Posterior vena cava (tissue), 2 donors: ENCODE measurements around the gene WAPL. TPM values are rescaled to one million over a fixed set of nuclear protein-coding genes. Genes with fewer than 3 reads are reported as not detected.
"Not testable (repeated sequence)": the region's sequence is repeated elsewhere in the genome, so short reads cannot be mapped to it uniquely, and the experiment has no call there.

Source experiments
- DNase-seq: peaks from one replicate; pipeline ENCODE4 v3.0.0-alpha.2; 2020; ENCODE audit warnings: low spot score
- intact Hi-C, 2 donors: fragments of 100-400 bp; cut with DNase I; formaldehyde crosslinking; loops; one replicate each; pipeline versions ENCODE4 v1.14.1 to v1.14.2; 2022 to 2023
- total RNA-seq, 2 donors: library from RNA; stranded (reverse); fragmentation: NEBNext Ultra II Directional; extraction: Animal tissue kit (Norgen Biotek cat#: 25700); gene quantifications; one replicate each; pipeline ENCODE4 v1.2.1, GENCODE V29; 2021
- donor health status: DM: yes; HTN: yes; CAD: no.
- donor health status: DM: yes; HTN: yes; CAD: no.

WAPL gene
- total RNA-seq, 2 donors from 2014 or later, result 28.1 to 30.2 TPM

DNA sequence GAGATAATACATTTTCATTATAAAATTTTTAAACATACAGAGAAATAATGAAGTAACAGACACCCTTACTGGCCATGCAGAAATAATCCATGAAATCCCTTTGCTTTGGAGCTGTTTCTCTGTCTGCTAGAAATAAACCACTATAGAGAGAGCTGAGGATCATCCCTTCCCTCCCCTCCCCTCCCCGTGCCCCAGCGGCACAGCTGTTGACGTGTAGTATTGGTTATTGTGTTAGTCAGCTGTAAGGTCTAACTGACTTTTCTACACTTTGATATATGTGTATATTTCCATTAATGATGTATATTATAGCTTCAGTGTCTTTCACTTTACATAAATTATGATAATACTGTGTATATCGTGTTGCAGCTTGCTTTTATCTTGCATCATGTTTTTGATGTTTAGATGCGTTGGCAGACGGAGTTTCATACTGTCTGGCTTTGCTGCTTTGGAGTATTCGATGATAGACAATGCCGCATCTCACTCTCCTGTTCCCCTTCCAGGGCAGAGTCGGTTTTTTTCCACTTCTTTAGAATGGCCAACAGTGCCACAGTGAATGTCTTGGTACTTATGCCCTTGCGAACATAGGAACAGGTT is 127.6 kb downstream of the WAPL start:
- intact Hi-C loops, result no loop called here
- DNase-seq, result no peak

DNA sequence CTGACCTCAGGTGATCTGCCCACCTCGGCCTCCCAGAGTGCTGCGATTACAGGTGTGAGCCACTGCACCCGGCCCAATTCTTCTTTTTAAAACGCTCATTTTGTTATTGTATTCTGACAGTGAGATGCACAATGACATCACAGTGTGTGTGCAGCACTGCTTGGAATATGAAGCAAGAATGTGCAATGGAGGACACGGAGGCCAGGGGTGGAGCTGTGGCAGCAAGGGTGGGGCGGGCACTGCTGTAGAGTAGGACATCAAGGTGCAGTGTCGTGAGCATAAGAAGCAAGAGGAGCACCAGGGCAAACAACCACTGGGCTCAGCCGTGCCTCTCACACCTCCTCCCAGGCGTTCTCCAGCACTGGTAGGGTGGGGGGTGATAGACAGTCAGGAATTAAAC is 128.2 kb downstream of the WAPL start:
- intact Hi-C loops, result no loop called here
- no peak for DNase-seq

DNA sequence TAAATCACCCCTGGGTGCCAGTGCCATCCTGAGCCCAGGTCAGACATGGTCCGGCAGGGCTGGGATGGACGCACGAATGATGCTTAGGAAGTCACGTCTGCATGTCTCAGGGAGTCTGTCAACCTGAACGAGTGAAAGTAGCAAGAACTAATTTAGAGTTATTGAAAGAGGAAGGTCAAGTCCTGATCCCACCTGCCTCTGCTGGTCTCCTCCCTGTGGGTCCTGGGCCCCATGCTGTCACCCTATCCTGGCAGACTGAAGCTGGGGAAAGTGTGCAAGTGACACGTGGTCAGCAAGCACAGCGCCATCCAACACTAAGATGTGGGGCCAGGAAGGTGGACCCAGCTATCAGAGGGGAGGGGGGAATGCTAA is 128.9 kb downstream of the WAPL start:
- intact Hi-C loops, result no loop called here
- DNase-seq, result no peak

DNA sequence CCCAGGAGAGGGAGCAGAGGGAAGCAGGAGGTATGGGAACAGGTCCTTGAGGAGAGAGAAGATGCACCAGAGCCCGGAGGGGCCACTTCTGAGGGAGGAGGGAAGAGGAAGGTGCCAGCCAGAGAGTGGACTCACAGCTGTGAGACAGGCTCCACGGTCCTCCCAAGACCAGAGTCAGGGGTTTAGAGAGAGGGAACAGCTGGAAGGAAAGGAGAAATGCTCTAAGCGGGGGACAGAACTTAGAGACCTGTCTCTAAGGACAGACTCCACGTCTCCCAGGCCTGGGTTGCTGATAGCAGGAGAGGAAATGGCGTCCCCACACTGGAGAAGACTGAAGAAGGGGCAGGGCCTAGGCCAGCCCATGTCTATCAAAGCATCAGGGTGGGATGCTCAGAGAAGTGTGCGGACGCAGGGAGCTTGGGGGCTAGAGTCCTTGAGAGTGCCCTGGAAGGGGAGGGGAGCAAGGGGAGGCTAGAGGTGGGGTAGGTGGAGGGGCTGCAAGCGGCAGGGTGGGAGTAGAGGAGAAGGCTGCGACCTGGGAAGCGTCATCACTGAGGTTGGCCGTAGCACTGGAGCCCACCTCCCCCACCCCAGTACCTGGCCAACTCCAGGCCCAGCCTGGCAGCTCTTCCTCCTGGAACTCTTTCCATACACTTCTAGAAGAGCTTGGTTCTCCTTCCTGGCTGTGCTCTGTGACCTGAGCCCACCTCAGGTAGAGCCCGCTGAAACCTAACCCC is 129.4 kb downstream of the WAPL start:
- intact Hi-C loops, result no loop called here
- DNase-seq, result no peak

DNA sequence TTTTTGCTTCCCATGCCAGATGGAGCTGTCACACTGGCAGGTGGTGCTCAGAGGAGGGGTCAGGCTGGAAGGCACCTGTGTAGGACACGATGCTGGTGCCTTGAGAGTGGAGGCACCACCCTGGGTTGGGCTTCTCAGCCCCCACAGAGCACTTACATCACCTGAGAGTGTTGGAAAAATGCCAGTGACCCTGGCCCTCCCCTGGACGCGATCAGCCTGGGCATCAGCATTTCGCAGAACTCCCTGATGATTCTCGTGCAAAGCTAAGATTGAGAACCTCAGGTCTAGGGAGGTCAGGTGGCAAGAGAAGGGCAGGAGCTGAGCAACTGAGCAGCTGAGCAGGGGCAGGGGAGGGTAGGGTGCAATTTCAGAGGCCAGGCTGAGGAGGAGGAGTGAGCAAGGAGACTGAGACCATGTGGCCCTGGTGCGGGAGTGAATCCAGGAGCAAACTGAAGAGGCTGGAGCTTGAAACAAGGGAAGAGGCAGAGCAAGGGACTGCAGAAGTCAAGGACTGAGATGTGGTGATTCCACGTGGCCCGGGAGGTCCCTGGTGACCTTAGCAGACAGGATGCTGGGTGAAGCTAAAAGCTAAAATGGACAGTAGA is 130.3 kb downstream of the WAPL start:
- DNase-seq, result no peak
- intact Hi-C loops, result no loop called here

DNA sequence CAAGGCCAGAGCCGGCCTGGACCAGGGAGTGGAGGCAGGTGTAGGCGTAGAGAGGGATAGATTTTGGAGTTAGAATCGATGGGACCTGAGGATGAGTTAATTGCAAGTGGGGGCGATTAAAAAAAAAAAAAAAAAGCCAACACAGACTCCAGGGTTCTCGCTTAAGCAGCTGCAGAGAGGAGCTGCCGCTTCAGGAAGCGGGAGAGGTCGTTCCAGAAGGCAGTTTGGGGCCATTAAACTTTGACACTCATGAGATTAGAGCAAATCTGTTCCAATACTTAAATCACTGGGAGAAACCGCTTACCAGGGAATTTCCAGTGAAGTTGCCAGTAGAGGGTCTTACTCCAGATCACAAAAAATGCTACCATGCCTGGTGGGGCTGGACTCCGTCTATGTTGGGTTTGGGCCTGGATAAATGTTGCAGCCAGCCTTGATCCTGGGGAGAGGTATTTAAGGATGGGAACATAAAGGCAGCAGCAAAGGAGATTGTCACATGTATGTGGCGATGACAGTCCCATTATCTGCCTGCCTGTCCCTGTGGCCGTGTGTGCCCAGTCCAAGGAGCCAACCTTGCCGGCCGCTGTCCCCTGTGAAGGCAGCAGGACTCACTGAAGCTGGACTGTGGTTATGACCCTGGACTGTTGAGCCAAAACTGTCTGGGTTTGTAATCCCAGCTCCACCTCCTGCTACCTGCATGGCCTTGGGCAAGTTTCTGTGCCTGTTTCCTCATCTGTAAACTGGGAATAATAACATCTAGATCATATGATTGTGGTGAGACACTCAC is 131.1 kb downstream of the WAPL start:
- intact Hi-C loops, result no loop called here
- no peak for DNase-seq

DNA sequence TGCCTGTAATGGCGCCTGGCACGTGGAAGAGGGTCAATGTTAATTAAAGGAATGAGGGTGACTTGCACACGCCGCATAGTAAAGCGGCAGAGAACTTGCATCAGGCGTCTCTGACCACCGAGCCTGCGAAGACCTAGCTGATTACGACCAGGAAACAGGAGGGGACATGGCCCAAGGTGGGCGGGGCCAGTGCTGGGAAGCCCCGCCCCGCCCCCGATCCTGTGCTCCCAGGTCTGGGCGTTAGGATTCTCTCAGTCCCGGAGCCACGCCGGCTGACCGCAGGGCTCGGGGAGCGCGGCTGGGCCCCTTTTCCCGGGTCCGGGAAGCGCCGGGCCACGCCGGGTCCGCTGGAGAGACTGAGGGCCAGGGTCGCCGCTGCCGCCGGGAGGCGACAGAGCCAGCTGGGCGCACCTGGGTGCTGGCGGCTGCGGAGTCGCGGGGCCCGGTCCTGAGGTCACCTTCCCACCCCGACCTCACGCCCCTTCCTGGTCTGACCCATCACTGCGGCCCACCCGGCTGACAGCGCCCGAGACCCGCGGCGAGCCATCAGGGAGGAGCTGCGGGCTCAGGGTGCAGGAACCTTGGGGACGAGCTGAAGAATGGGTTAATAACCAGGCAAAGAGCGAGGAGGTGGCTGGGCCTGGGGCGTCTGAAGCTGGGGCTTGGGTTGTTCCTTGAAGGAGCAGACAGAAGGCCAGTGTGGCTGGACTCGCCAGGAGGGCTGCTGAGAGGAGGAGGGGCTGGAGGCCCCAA is 132.0 kb downstream of the WAPL start:
- DNase-seq, result no peak
- intact Hi-C loops, result no loop called here

DNA sequence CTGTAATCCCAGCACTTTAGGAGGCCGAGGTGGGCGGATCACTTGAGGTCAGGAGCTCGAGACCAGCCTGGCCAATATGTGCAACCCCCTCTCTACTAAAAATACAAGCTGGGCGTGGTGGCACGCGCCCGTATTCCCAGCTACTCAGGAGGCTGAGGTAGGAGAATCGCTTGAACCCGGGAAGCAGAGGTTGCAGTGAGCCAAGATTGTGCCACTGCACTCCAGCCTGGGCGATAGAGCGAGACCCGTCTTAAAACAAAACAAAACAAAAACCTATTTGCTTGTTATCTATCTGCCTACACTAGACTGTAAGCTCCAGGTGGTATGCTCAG is 132.5 kb downstream of the WAPL start:
- intact Hi-C loops, DNase-seq: not testable (repeated sequence)

DNA sequence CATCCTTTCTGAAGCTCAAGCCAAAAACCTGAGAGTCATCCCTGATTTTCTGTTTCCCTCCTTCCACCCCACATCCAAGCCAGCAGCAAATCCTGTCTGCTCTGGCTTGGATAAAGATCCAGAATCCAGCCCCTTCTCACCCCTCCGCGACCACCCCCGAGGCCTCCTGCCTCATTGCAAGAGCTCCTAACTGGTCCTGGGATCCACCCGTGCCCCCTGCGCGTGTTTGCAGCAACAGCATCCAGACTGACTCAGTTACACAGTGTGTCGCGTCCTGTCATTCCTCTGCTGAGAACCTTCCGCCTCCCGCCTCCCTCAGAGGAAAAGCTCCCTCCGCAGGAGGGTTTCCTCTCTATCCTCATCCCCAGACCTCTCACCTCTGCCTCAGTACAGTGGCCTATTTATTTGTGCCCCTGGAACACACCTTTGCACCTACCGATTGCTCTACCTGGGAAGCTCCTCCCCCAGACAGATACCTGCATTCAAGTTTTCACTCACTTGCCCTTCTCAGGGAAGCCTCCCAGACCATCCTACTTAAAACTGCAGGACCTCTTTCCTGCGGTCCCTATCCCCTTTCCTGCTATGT is 133.4 kb downstream of the WAPL start:
- DNase-seq, result no peak
- intact Hi-C loops, result no loop called here

DNA sequence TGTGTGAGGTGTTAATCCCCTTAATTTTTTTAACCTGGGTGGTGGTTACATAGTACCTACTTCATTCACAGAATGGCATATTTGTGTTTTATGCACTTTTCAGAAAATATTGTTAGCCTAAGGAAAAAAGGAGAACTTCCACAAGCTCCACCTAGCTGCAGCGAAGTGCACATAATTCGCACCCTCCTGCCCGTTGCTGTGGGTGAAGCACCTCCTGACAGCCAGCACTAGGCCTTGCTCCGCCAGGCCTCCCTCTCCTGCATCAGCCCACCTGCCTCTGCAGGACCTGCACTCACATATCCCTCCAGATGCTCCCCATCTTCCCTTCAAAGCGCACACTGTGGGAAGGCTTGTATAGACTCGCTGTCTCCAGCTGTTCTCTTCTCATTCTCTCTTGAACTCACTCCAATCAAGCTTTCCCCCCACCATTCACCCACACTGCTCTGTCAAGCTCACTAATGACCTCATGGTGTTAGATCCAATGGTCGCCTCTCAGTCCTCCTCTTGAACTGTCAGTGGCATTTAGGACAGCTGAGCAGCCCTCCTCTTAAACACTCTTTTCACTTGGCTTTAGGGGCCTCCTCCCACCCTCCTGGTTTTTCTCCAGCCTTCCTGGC is 134.3 kb downstream of the WAPL start:
- intact Hi-C loops, result no loop called here
- no peak for DNase-seq

DNA sequence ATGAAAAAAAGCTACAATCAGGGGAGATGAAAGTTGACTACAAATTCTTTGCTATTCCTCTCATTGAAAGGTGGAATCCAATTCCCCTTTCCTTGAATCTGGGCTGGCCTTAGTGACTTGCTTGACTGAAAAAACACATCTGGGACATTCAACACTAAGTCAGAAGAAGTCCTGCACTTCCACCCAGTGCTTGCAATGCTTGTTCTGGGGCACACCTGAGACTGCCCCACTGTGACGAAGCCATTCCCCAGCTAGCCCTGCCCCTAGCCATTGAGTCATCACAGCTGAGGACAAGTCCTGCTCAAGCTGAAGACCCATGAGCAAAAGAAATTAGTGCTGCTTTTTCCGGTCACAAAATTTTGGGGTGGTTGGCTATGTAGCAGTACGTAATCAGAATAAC is 135.8 kb downstream of the WAPL start:
- DNase-seq, result no peak

More for the DNA sequence above, 135.8 kb downstream of the WAPL start:
- intact Hi-C loops, result no loop called here

Other genes starting within 250 kb of the WAPL start
- 1 to 10 TPM; 4.4 to 5.6 TPM for gene GRID1, start 155.0 kb downstream of the WAPL start, total RNA-seq
- gene OPN4, start 132.8 kb upstream of the WAPL start, total RNA-seq, result not detected
- 10 to 100 TPM; 27.9 to 29.3 TPM for gene LDB3, start 146.7 kb upstream of the WAPL start, total RNA-seq
- gene BMPR1A, start 234.8 kb upstream of the WAPL start, total RNA-seq, result 10 to 100 TPM; 68.0 to 75.8 TPM